Measurements from ENCODE around the gene C12orf60. TPM values are rescaled to one million over a fixed set of nuclear protein-coding genes. Genes with fewer than 3 reads are reported as not detected.

The C12orf60 gene
- total RNA-seq, 1 experiment from 2014 or later: 1.9 TPM

- no peak overlapping the region for H2AK5ac ChIP-seq (ENCODE audit: insufficient read length, low read length)
- no peak overlapping the region; a peak in 1 of 5 replicates for H3K4me3 Mint-ChIP-seq
Observed at GRCh38 chr12:14777271-14777670, 26.2 kb upstream of the C12orf60 start.

More at GRCh38 chr12:14777271-14777670, 26.2 kb upstream of the C12orf60 start:
- H3T11ph ChIP-seq (ENCODE audit: low read length): no peak overlapping the region
- H2AFZ ChIP-seq (ENCODE audit: low read length): no peak overlapping the region
- Mint-ChIP-seq H3K4me1 (peaks cover 30 to 41% of the 10 kb centered on the region in 2 experiments), H3K27ac (no peak overlapping the region), H3K27me3 (ENCODE audit: low read depth) (no peaks in the 10 kb centered on the region), H3K9me3 (no peaks in the 10 kb centered on the region), H3K36me3 (ENCODE audit: insufficient read depth in 1 of 3, low read depth in 3 of 3) (no peaks in the 10 kb centered on the region)
- H2BK20ac ChIP-seq (ENCODE audit: low read depth, low read length, poor library complexity, severe bottlenecking): no peak overlapping the region
- no peak overlapping the region for H3K9ac ChIP-seq (ENCODE audit: extremely low read depth, insufficient read length, low read length)
- no peaks in the 10 kb centered on the region for H3K79me1 ChIP-seq (ENCODE audit: insufficient read depth, low read depth, low read length, poor library complexity, severe bottlenecking)
- H3K4ac ChIP-seq (ENCODE audit: low read depth, low read length): no peak overlapping the region
- H3K14ac ChIP-seq (ENCODE audit: insufficient read depth, low read length): no peak overlapping the region
- H3K56ac ChIP-seq (ENCODE audit: insufficient read length, low read depth, low read length): no peak overlapping the region
- no peak for TF ChIP-seq CTCF (conservative IDR thresholded peaks at IDR 0.05)
- H2BK120ac ChIP-seq (ENCODE audit: low read depth, low read length, poor library complexity, severe bottlenecking): no peak overlapping the region
- H3K79me2 ChIP-seq (ENCODE audit: insufficient read depth, low read length): no peaks in the 10 kb centered on the region; the same call in 1 of the 2 replicates
- no peak overlapping the region for H4K8ac ChIP-seq (replicated peaks; ENCODE audit: insufficient read length, low read depth, low read length)
- no peaks in the 10 kb centered on the region for H3K9me3 ChIP-seq (ENCODE audit: control insufficient read depth, low read depth, low read length)
- H3K23ac ChIP-seq (ENCODE audit: insufficient read length, low read depth, low read length): no peak overlapping the region
- H2BK5ac ChIP-seq (ENCODE audit: insufficient read length, low read length): no peak overlapping the region
- no peak for DNase-seq
- H3K4me2 ChIP-seq (ENCODE audit: insufficient read depth, insufficient read length, low read length): no peak overlapping the region
- no peak overlapping the region for H3K18ac ChIP-seq (ENCODE audit: insufficient read length, low read depth, low read length)
- no peaks in the 10 kb centered on the region for H4K20me1 ChIP-seq (ENCODE audit: control insufficient read depth, insufficient read depth, insufficient read length)
- H2BK12ac ChIP-seq (ENCODE audit: insufficient read length, low read depth, low read length): no peak overlapping the region
- H3K4me1 ChIP-seq (ENCODE audit: insufficient read depth, low read length): peaks cover 2% of the 10 kb centered on the region; the same call in 1 of the 2 replicates
- H3K27me3 ChIP-seq (ENCODE audit: insufficient read depth, low read length): no peaks in the 10 kb centered on the region
- no peak overlapping the region for H2BK15ac ChIP-seq (ENCODE audit: low read depth, low read length)
- no CpG with 5 or more reads among the region's 3 CpGs for WGBS (ENCODE audit: extremely low coverage, insufficient read length, low lambda C conversion rate)
- H4K91ac ChIP-seq (ENCODE audit: insufficient read length, low read depth, low read length): no peak overlapping the region
- no peak overlapping the region for H4K5ac ChIP-seq (ENCODE audit: insufficient read length, low read depth, low read length)
- H3K23me2 ChIP-seq (ENCODE audit: insufficient read length, low read depth, low read length, poor library complexity, severe bottlenecking): peaks cover 13% of the 10 kb centered on the region
- no peak overlapping the region for H3K27ac ChIP-seq (ENCODE audit: insufficient read length, low read depth, low read length)
